Urinary bladder (tissue), 4 donors: Measurements from ENCODE around the gene IRX2. TPM values are rescaled to one million over a fixed set of nuclear protein-coding genes. Genes with fewer than 3 reads are reported as not detected.

Experiments used
- DNase-seq: peaks from one replicate; pipeline ENCODE4 v3.0.0-alpha.2; 2015; ENCODE audit errors: extremely low spot score
- H3K27ac ChIP-seq: one replicate; pipeline ENCODE4 v1.5.1; 2013; ENCODE audit warnings: low read depth, mild to moderate bottlenecking, moderate library complexity
- H3K36me3 ChIP-seq: one replicate; pipeline ENCODE4 v1.6.1; 2013; ENCODE audit warnings: mild to moderate bottlenecking, moderate library complexity; ENCODE audit not compliant: insufficient read depth
- H3K4me1 ChIP-seq: one replicate; pipeline ENCODE4 v1.6.1; 2013; ENCODE audit warnings: mild to moderate bottlenecking, moderate library complexity; ENCODE audit not compliant: insufficient read depth
- H3K4me3 ChIP-seq: one replicate; pipeline ENCODE4 v1.5.1; 2013; ENCODE audit warnings: low read depth, low read length
- WGBS: extraction: QIAGEN DNeasy Blood & Tissue Kit; methylation state at CpG from one replicate; pipeline ENCODE4 v1.1.7; 2013; 5-methylcytosine and 5-hydroxymethylcytosine counted together
- polyA plus RNA-seq: library from polyadenylated mRNA; stranded (reverse); fragments of 200-250 nt; gene quantifications from one replicate; pipeline ENCODE4 v1.2.3, GENCODE V29; 2013
- total RNA-seq: library from RNA; depleted of rRNA; stranded (reverse); fragments of >200 nt; gene quantifications from one replicate; pipeline ENCODE4 v1.2.3, GENCODE V29; 2014
- donor health status: healthy with polysubstance abuse.
- donor health status: healthy.

Gene IRX2
- total and polyA plus RNA-seq, 2 donors, result 0.20 to 0.58 TPM

- H3K4me3 ChIP-seq, result no peak overlapping the region
- no peaks in the 10 kb centered on the region for H3K4me1 ChIP-seq
- no peak overlapping the region for H3K27ac ChIP-seq
- DNase-seq, result no peak
- WGBS, result 80% methylated on average over 16 of the region's 16 CpGs
- H3K36me3 ChIP-seq, result no peaks in the 10 kb centered on the region
Measured at GRCh38 chr5:2709976-2710689, 41.3 kb downstream of the IRX2 start.

GRCh38 chr5:2708751-2709150 lies 42.7 kb downstream of the IRX2 start:
- no peak overlapping the region for H3K4me3 ChIP-seq
- no peak for DNase-seq
- H3K4me1 ChIP-seq, result no peaks in the 10 kb centered on the region
- 88% methylated on average over 10 of the region's 10 CpGs for WGBS
- H3K27ac ChIP-seq, result no peak overlapping the region
- H3K36me3 ChIP-seq, result no peaks in the 10 kb centered on the region

GRCh38 chr5:2708132-2708531 lies 43.3 kb downstream of the IRX2 start:
- no peak for DNase-seq
- Histone ChIP-seq H3K4me3 (no peak overlapping the region), H3K27ac (no peak overlapping the region), H3K4me1 (no peaks in the 10 kb centered on the region), H3K36me3 (no peaks in the 10 kb centered on the region)
- WGBS, result 90% methylated on average over 15 of the region's 15 CpGs

GRCh38 chr5:2705861-2706260 lies 45.6 kb downstream of the IRX2 start:
- no peaks in the 10 kb centered on the region for H3K36me3 ChIP-seq
- H3K4me1 ChIP-seq, result no peaks in the 10 kb centered on the region
- WGBS, result 80% methylated on average over 10 of the region's 10 CpGs
- H3K4me3 ChIP-seq, result no peak overlapping the region
- no peak overlapping the region for H3K27ac ChIP-seq
- DNase-seq, result no peak

DNA sequence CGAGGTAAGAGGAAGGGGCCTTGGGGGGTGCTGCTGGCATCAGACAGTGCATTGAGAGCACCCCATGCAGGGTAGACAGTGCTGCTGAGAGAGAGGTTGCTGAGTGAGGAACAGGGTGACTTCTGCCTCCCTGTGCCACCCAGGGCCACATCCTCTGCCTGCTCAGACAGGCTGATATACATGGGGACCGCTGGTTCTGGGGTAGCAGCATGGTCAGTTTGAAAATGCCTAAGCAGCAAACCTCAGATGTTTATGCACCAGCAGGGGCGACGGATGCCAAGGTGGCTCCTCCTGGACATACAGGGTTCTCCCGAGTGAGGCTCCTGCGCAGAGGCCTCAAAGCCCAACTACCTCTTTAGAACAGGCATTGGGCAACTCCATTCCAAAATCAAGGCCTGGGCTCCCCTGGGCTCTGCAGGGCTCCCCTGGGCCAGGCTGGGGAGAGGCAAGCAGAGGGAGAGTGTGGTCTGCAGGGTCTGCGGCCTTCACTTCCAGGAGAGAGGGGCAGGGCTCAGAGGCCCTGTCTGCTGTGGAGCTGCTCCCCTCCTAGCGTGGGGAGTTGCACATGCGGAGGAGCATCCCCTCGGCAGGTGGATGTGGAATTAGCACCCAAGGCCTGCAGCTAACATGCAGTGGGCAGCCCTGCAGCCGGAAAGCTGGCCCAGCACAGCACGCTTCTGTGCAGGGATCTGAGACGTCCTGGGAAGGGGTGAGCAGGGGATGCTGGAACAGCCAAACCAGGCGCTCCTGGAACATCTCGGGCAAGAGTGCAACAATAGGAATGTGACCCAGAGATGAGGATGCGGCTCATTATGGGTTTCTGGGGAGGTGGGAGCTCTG lies 46.5 kb downstream of the IRX2 start:
- H3K27ac ChIP-seq, result no peak overlapping the region
- H3K4me3 ChIP-seq, result no peak overlapping the region
- 86% methylated on average over 16 of the region's 16 CpGs for WGBS
- no peaks in the 10 kb centered on the region for H3K4me1 ChIP-seq
- no peak for DNase-seq
- H3K36me3 ChIP-seq, result no peaks in the 10 kb centered on the region

DNA sequence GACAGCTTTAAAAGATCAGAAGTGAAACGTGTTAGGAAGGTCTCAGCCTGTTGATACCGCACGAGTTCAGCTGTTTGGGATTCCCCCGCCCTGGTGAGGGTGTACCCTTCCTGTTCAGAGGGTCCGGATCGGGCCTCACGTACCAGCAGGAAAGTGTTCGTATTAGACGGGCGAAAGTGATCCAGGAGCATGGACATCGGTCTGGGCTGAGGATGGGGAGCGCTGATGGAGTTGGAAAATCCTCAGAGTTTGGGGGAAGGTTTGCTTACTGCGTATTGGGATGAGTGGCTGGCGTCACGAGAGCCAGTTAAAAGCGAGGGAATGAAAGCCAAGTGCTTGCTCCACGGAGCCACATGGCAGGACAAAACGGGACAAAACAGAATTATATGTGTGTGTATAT lies 47.4 kb downstream of the IRX2 start:
- Histone ChIP-seq H3K27ac (no peak overlapping the region), H3K36me3 (no peaks in the 10 kb centered on the region), H3K4me3 (no peak overlapping the region), H3K4me1 (no peaks in the 10 kb centered on the region)
- no peak for DNase-seq
- 86% methylated on average over 18 of the region's 18 CpGs for WGBS

- 81% methylated on average over 12 of the region's 12 CpGs for WGBS
- no peak overlapping the region for H3K27ac ChIP-seq
- no peak for DNase-seq
- no peak overlapping the region for H3K4me3 ChIP-seq
- no peaks in the 10 kb centered on the region for H3K36me3 ChIP-seq
- no peaks in the 10 kb centered on the region for H3K4me1 ChIP-seq
Measured at GRCh38 chr5:2703615-2704014, 47.9 kb downstream of the IRX2 start.

- WGBS, result 68% methylated on average over 13 of the region's 13 CpGs
- H3K4me3 ChIP-seq, result no peak overlapping the region
- H3K36me3 ChIP-seq, result no peaks in the 10 kb centered on the region
- H3K27ac ChIP-seq, result no peak overlapping the region
- no peaks in the 10 kb centered on the region for H3K4me1 ChIP-seq
- no peak for DNase-seq
Measured at GRCh38 chr5:2703041-2703440, 48.4 kb downstream of the IRX2 start.

DNA sequence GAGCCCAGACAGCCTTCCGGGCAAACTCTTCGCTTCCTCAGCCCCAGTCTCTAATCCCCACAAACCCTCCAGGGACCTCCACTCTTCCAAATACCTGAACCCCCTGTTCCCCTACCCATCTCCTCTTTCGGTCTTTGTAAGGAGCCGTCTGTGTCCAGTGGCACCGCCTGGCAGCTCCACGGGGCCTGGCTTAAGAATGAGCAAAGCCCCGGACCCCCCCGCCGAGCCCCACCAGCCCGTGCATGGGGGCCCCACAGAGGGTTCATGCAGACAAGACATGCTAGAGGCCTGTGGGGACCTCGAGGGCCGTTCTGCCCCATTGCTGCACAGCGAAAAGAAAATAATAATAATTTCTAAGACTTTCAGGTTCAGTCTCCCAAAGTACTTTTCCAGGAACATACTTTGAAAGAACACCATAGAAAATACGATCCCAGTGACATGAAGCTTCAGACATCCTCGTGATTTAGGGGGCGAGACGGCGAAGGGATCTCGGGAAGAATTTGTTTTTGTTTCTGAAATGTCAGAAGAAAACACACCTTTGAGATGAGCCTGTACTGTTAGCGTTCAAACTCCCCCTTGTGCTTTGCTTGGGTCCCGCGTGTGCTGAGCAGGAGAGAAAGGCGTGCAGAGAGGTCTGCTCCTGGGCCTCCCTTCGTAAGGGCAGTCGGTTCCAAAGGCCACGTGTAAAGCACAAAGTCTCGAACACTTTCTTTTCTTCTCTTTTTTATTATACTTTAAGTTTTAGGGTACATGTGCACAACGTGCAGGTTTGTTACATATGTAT lies 49.2 kb downstream of the IRX2 start:
- H3K4me1 ChIP-seq, result no peaks in the 10 kb centered on the region
- no peak for DNase-seq
- H3K4me3 ChIP-seq, result no peak overlapping the region
- 77% methylated on average over 28 of the region's 28 CpGs for WGBS
- no peak overlapping the region for H3K27ac ChIP-seq
- H3K36me3 ChIP-seq, result no peaks in the 10 kb centered on the region

DNA sequence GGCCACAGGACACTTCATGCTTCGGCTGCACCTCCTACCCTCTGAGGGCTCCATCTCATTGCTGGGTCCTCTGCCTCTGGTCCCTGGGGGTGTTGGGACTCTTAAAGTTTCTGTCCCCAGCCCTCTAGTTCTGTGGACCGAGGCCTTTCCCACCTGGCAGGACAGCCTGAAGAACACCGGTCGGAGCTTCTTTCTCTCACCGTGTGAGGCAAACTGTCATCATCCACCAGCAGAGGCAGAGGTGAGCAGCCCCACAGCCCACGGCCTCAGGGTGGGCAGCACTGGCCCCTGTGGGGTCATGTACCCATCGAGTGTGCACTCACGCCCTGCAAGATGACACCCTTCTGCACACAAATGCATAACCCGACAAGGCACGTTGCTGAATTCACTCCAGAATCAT lies 49.9 kb downstream of the IRX2 start:
- H3K4me1 ChIP-seq, result no peaks in the 10 kb centered on the region
- H3K27ac ChIP-seq, result no peak overlapping the region
- 52% methylated on average over 10 of the region's 10 CpGs for WGBS
- DNase-seq, result no peak
- H3K4me3 ChIP-seq, result no peak overlapping the region
- no peaks in the 10 kb centered on the region for H3K36me3 ChIP-seq

- no peak overlapping the region for H3K4me3 ChIP-seq
- no peaks in the 10 kb centered on the region for H3K36me3 ChIP-seq
- DNase-seq, result no peak
- H3K4me1 ChIP-seq, result no peaks in the 10 kb centered on the region
- 71% methylated on average over 8 of the region's 8 CpGs for WGBS
- H3K27ac ChIP-seq, result no peak overlapping the region
Measured at GRCh38 chr5:2700876-2701275, 50.6 kb downstream of the IRX2 start.

- WGBS, result 92% methylated on average over 17 of the region's 17 CpGs
- no peak overlapping the region for H3K4me3 ChIP-seq
- no peaks in the 10 kb centered on the region for H3K4me1 ChIP-seq
- DNase-seq, result no peak
- H3K36me3 ChIP-seq, result no peaks in the 10 kb centered on the region
- no peak overlapping the region for H3K27ac ChIP-seq
Measured at GRCh38 chr5:2699686-2700085, 51.8 kb downstream of the IRX2 start.

- H3K4me3 ChIP-seq, result no peak overlapping the region
- no peaks in the 10 kb centered on the region for H3K4me1 ChIP-seq
- 88% methylated on average over 8 of the region's 8 CpGs for WGBS
- H3K27ac ChIP-seq, result no peak overlapping the region
- no peaks in the 10 kb centered on the region for H3K36me3 ChIP-seq
- no peak for DNase-seq
Measured at GRCh38 chr5:2699231-2699630, 52.2 kb downstream of the IRX2 start.

GRCh38 chr5:2698581-2698980 lies 52.9 kb downstream of the IRX2 start:
- Histone ChIP-seq H3K4me3 (no peak overlapping the region), H3K36me3 (no peaks in the 10 kb centered on the region), H3K27ac (no peak overlapping the region), H3K4me1 (no peaks in the 10 kb centered on the region)
- no peak for DNase-seq
- 76% methylated on average over 13 of the region's 13 CpGs for WGBS
